GM23248 (cell line): ENCODE results near the gene RASSF5. TPM values are rescaled to one million over a fixed set of nuclear protein-coding genes. Genes with fewer than 3 reads are reported as not detected.

Source experiments
- DNase-seq: peaks from one replicate; pipeline ENCODE4 v3.0.0-alpha.2; 2015
- H2AFZ ChIP-seq: fragments of 200-600 bp; sonication (generic); 2 replicates; pipeline ENCODE4 v1.6.1; 2016; ENCODE audit warnings: antibody characterized with exemption
- H3F3A ChIP-seq: fragments of 200-600 bp; sonication (generic); 2 replicates; pipeline ENCODE4 v1.6.1; 2016; ENCODE audit warnings: mild to moderate bottlenecking, antibody characterized with exemption, mixed run types; ENCODE audit not compliant: insufficient read depth
- H3K27ac ChIP-seq: fragments of 200-600 bp; sonication (generic); 2 replicates; pipeline ENCODE4 v1.5.1; 2016; ENCODE audit warnings: mild to moderate bottlenecking
- H3K27me3 ChIP-seq: fragments of 200-600 bp; sonication (generic); replicated peaks from 2 replicates; pipeline ENCODE4 v1.6.1; 2016; ENCODE audit warnings: mild to moderate bottlenecking; ENCODE audit not compliant: insufficient read depth
- H3K36me3 ChIP-seq: fragments of 200-600 bp; sonication (generic); 2 replicates; pipeline ENCODE4 v1.6.1; 2016; ENCODE audit warnings: low read depth, mild to moderate bottlenecking
- H3K4me1 ChIP-seq: fragments of 200-600 bp; sonication (generic); 2 replicates; pipeline ENCODE4 v1.6.1; 2016; ENCODE audit warnings: mild to moderate bottlenecking; ENCODE audit not compliant: insufficient read depth
- H3K4me2 ChIP-seq: fragments of 200-600 bp; sonication (generic); one replicate; pipeline ENCODE4 v1.6.1; 2016; ENCODE audit warnings: mild to moderate bottlenecking; ENCODE audit not compliant: unreplicated experiment
- H3K4me3 ChIP-seq: fragments of 200-600 bp; sonication (generic); 2 replicates; pipeline ENCODE4 v1.5.1; 2016; ENCODE audit warnings: mild to moderate bottlenecking
- H3K79me2 ChIP-seq: fragments of 200-600 bp; sonication (generic); 2 replicates; pipeline ENCODE4 v1.6.1; 2016; ENCODE audit warnings: mild to moderate bottlenecking; ENCODE audit not compliant: insufficient read depth
- H3K9ac ChIP-seq: fragments of 200-600 bp; sonication (generic); 2 replicates; pipeline ENCODE4 v1.6.1; 2016; ENCODE audit warnings: mild to moderate bottlenecking
- H3K9me2 ChIP-seq: fragments of 200-600 bp; sonication (generic); 2 replicates; pipeline ENCODE4 v1.6.1; 2016; ENCODE audit warnings: mixed run types, mild to moderate bottlenecking, moderate library complexity; ENCODE audit not compliant: insufficient read depth
- H3K9me3 ChIP-seq: fragments of 200-600 bp; sonication (generic); one replicate; pipeline ENCODE4 v1.6.1; 2017; ENCODE audit warnings: low read depth
- H4K20me1 ChIP-seq: fragments of 200-600 bp; sonication (generic); 2 replicates; pipeline ENCODE4 v1.6.0; 2016; ENCODE audit not compliant: insufficient read depth
- EZH2 ChIP-seq: fragments of 200-600 bp; sonication (generic); IDR thresholded peaks from 2 replicates; pipeline ENCODE4 v1.6.1; 2018; ENCODE audit warnings: antibody characterized with exemption, mild to moderate bottlenecking; ENCODE audit not compliant: insufficient read depth, poor library complexity, severe bottlenecking
- EZH2phosphoT487 ChIP-seq: fragments of 200-600 bp; sonication (generic); IDR thresholded peaks from 2 replicates; pipeline ENCODE4 v1.6.1; 2018; ENCODE audit warnings: antibody characterized with exemption, moderate library complexity, mild to moderate bottlenecking, low read depth; ENCODE audit not compliant: insufficient read depth
- WGBS, 2 experiments: methylation state at CpG; one replicate each; pipeline ENCODE4 v1.1.6; 2015 to 2017; ENCODE audit warnings: low lambda C conversion rate in 2 of 2, low coverage in 1 of 2; ENCODE audit errors: missing lambda C conversion rate in 2 of 2; 5-methylcytosine and 5-hydroxymethylcytosine counted together
- in situ Hi-C: fragments of 300-500 bp; cut with MboI; formaldehyde crosslinking; loops from 2 replicates; pipeline ENCODE4 v1.15.0; 2020
- polyA plus RNA-seq: library from polyadenylated mRNA; unstranded; fragments of >200 nt; fragmentation: Nextera tagmentation; extraction: Ambion mirVana; gene quantifications from 2 replicates; pipeline ENCODE4 v1.2.1, GENCODE V29; 2016
- total RNA-seq: library from RNA; depleted of rRNA; stranded (reverse); fragments of >200 nt; shearing (Covaris generic); gene quantifications from 2 replicates; pipeline ENCODE4 v1.2.3, GENCODE V29; 2014

RASSF5 gene
- total and polyA plus RNA-seq, 2 experiments from 2014 or later, result 0.22 to 0.48 TPM

DNA sequence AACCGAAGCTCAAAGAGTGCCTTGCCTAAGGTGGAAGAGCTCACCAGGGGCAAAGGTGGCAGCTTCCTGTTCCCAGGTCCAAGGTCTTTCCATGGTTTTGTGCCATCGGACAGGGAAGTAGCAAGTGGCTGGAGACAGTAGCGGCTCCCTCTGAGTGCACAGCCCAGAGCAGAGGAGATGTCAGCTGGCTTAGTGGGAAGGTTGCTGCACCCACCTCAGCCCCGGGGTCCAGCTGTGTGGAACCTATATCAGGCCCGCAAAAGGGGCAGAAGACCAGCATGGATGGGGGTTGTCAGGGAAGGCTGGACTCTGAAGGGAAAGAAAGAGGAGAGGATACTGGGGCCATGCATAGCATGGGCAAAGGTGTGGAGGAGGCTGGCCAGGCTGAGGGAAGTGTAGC is 30.2 kb upstream of the RASSF5 start:
- Histone ChIP-seq H3K4me2 (no peak overlapping the region), H3F3A (peaks cover 2% of the 10 kb centered on the region; the same call in 1 of the 2 replicates), H3K4me3 (no peak overlapping the region), H3K36me3 (peaks cover 3% of the 10 kb centered on the region; the same call in 1 of the 2 replicates), H3K9me3 (no peaks in the 10 kb centered on the region), H3K27me3 (no peaks in the 10 kb centered on the region), H3K27ac (no peak overlapping the region), H3K9ac (no peak overlapping the region), H3K79me2 (no peaks in the 10 kb centered on the region), H3K9me2 (no peaks in the 10 kb centered on the region), H3K4me1 (peaks cover 18% of the 10 kb centered on the region), H4K20me1 (no peaks in the 10 kb centered on the region), H2AFZ (no peak overlapping the region)
- 93 to 95% methylated on average over 5 of the region's 5 CpGs for WGBS, 2 experiments
- no peak for DNase-seq
- in situ Hi-C loops, result no loop called here
- TF ChIP-seq EZH2phosphoT487 (no peak), EZH2 (no peak)

DNA sequence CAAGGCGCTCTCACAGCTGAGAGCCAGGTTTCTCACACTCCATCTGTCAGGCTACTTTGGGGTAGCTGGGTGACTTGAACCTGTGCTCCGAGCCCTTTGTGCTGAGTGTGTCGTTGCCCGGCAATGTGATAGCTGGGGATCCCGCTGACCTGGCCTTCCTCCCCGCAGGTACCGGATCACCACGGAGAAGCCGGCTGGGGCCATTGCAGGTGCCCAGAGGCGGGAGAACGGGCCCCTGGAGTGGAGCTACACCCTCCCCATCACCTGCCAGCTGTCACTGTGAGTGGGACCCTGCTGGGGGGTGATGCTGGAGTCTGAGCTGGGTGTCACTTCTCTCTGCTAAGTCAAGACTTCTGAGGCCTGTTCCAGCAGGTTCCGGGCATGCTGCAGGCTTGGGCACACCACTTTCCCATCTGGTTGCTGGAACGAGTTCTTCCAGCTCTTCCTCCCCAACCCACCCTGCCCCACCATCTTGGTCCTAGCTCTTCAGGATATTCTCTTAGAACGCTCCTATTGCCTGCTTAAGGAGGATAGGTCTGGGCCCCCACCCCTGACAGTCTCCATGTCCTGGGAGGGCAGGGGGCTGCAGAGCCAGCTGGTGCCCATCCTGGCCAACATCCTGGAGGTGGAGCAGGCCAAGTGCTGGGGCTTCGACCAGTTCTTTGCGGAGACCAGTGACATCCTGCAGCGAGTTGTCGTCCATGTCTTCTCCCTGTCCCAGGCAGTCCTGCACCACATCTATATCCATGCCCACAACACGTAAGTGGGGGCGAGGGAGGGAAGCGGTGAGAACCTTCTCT is 29.6 kb upstream of the RASSF5 start:
- Histone ChIP-seq H3K36me3 (peaks cover 3% of the 10 kb centered on the region; the same call in 1 of the 2 replicates), H3K9me3 (no peaks in the 10 kb centered on the region), H2AFZ (no peak overlapping the region), H3K27ac (no peak overlapping the region), H3K4me2 (no peak overlapping the region), H3F3A (no peaks in the 10 kb centered on the region), H3K9ac (no peak overlapping the region), H3K9me2 (no peaks in the 10 kb centered on the region), H4K20me1 (no peaks in the 10 kb centered on the region), H3K4me1 (peaks cover 12% of the 10 kb centered on the region), H3K4me3 (no peak overlapping the region), H3K79me2 (no peaks in the 10 kb centered on the region), H3K27me3 (no peaks in the 10 kb centered on the region)
- TF ChIP-seq EZH2phosphoT487, result no peak
- no peak for TF ChIP-seq EZH2
- in situ Hi-C loops, result no loop called here
- WGBS, 2 experiments, result 88 to 90% methylated on average over 19 to 21 of the region's 21 CpGs
- DNase-seq, result no peak

DNA sequence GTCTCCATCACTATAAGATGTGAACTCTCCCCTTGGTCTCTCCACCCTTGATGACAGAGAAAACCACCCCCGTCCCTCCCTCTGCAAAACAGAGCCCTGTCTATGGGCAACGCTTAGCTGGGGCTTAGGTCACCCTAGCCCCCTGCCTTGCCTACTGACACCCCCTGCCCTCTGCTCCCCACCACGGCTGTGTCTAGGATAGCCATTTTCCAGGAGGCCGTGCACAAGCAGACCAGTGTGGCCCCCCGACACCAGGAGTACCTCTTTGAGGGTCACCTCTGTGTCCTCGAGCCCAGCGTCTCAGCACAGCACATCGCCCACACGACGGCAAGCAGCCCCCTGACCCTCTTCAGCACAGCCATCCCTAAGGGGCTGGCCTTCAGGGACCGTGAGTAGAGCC is 28.6 kb upstream of the RASSF5 start:
- peaks cover 9% of the 10 kb centered on the region; the same call in 1 of the 2 replicates for H3K36me3 ChIP-seq
- no peak for DNase-seq
- H3K9me3 ChIP-seq, result no peaks in the 10 kb centered on the region
- peaks cover 9% of the 10 kb centered on the region; the same call in 1 of the 2 replicates for H3K4me1 ChIP-seq
- TF ChIP-seq EZH2phosphoT487 (no peak), EZH2 (no peak)
- no peak overlapping the region for H3K4me3 ChIP-seq
- in situ Hi-C loops, result no loop called here
- no peaks in the 10 kb centered on the region for H3K27me3 ChIP-seq
- H3K27ac ChIP-seq, result no peak overlapping the region
- H2AFZ ChIP-seq, result no peak overlapping the region
- H3K79me2 ChIP-seq, result no peaks in the 10 kb centered on the region
- H3K9ac ChIP-seq, result no peak overlapping the region
- no peaks in the 10 kb centered on the region for H4K20me1 ChIP-seq
- 92 to 94% methylated on average over 11 of the region's 11 CpGs for WGBS, 2 experiments
- H3K4me2 ChIP-seq, result no peak overlapping the region
- no peaks in the 10 kb centered on the region for H3F3A ChIP-seq
- H3K9me2 ChIP-seq, result no peaks in the 10 kb centered on the region

DNA sequence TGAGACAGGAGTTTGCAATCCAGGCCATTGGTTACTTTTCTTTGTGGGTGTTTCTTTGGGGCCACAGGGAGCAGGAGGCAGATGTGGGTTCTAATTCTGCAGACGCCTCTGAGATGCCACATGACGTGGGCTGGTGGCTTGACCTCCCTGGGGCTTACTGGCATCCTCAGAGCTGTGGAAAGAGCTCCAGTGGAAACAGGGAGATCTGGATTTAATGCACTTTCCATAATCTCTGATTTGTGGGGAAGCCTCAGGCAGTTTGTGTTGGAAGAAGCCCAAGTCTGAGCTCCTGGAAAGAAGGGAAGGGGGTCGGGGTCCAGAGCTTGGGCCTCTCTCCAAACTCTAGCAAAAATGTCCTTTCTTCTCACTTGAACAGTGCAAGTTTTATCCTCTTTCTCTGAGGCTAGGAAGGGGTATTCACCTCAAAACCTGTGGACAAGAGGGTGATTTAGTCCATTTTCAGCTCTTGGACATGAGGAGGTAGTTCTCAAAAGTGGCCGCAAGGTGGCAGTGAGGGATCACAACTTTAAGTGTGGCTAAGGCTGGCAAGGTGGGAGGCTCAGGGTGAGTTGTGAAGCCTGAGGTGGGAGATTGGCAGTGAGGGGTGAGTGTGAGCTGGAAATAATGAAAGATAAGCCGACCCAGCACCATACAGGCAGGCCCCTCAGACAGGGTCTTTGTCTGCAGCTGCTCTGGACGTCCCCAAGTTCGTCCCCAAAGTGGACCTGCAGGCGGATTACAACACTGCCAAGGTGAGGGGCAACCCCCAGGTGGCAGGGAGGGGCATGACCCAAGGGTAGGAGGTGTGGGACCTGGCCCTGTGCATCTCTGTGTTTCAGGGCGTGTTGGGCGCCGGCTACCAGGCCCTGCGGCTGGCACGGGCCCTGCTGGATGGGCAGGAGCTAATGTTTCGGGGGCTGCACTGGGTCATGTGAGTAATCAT is 27.9 kb upstream of the RASSF5 start:
- Histone ChIP-seq H3K9ac (no peak overlapping the region), H3K9me2 (no peaks in the 10 kb centered on the region)
- 75 to 76% methylated on average over 14 of the region's 14 CpGs for WGBS, 2 experiments

More for the DNA sequence above, 27.9 kb upstream of the RASSF5 start:
- no peaks in the 10 kb centered on the region for H3F3A ChIP-seq
- no peaks in the 10 kb centered on the region for H4K20me1 ChIP-seq
- no peak overlapping the region for H2AFZ ChIP-seq
- no peaks in the 10 kb centered on the region for H3K9me3 ChIP-seq
- no peak overlapping the region for H3K4me2 ChIP-seq
- H3K4me3 ChIP-seq, result no peak overlapping the region
- no peak overlapping the region for H3K27ac ChIP-seq
- in situ Hi-C loops, result no loop called here
- peaks cover 9% of the 10 kb centered on the region; the same call in 1 of the 2 replicates for H3K4me1 ChIP-seq
- peak; percentile 80 for DNase-seq
- H3K27me3 ChIP-seq, result no peaks in the 10 kb centered on the region
- H3K79me2 ChIP-seq, result no peaks in the 10 kb centered on the region
- H3K36me3 ChIP-seq, result peaks cover 9% of the 10 kb centered on the region; the same call in 1 of the 2 replicates
- TF ChIP-seq EZH2, result no peak
- TF ChIP-seq EZH2phosphoT487, result no peak
